ENCODE measurements around the gene PTPRM. TPM values are rescaled to one million over a fixed set of nuclear protein-coding genes. Genes with fewer than 3 reads are reported as not detected.

PTPRM gene
- total RNA-seq, 4 donors from 2014 or later = 81.5 to 98.9 (median 86.8) TPM

DNA sequence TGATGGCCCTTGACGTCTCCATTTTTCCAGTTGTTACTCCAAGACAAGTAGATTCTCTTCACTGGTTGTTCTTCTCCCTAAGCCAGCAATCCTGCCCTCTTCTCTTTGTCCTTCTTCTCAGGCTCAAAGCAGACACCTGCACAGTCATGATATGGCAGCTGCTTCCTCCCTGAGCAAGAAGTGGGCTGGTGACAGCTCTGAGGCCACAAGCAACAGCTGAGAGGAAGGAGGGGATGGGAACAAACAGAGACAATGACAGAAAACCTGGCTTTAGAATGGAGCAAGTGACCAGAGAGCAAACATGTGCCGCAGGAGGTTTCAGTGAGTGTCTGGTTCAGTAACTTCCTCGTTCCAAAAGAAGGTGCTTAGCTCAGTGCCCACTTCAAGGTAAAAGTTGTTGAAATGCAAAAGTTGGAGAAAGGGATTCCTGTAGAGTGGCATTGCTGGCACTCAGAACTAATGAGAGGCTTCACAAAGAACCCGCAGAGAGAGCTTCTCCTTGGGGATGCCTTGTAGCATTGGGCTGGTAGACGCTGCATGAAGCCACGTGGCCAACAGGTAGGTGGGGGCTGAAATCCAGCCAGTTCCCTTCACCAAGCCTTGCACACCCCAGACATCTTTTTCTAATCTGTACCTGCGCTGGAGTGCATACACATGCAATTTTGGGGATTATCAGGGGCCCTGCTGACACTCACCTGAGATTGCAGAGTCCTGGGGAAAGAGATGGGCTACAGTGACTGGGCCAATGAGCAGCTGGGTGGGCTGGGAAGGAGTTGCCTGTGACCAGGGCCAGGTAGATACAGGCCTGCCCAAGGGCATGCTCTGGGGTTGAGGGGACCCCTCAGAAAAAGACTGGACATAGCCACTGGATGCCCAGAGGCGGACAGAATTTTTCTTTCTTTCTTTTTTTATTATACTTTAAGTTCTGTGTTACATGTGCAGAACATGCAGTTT is 888.8 kb downstream of the PTPRM start:
- TF ChIP-seq POLR2A (IDR thresholded peaks at IDR 0.05) (no peak), POLR2AphosphoS5 (IDR thresholded peaks at IDR 0.05) (no peak), EP300 (IDR thresholded peaks at IDR 0.05) (no peak)
- TF ChIP-seq, protein P1, sequence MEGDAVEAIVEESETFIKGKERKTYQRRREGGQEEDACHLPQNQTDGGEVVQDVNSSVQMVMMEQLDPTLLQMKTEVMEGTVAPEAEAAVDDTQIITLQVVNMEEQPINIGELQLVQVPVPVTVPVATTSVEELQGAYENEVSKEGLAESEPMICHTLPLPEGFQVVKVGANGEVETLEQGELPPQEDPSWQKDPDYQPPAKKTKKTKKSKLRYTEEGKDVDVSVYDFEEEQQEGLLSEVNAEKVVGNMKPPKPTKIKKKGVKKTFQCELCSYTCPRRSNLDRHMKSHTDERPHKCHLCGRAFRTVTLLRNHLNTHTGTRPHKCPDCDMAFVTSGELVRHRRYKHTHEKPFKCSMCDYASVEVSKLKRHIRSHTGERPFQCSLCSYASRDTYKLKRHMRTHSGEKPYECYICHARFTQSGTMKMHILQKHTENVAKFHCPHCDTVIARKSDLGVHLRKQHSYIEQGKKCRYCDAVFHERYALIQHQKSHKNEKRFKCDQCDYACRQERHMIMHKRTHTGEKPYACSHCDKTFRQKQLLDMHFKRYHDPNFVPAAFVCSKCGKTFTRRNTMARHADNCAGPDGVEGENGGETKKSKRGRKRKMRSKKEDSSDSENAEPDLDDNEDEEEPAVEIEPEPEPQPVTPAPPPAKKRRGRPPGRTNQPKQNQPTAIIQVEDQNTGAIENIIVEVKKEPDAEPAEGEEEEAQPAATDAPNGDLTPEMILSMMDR (IDR thresholded peaks at IDR 0.05) = no peak

More for the DNA sequence above, 888.8 kb downstream of the PTPRM start:
- ATAC-seq = no peak
- no peaks in the 10 kb centered on the region for H3K9me3 ChIP-seq
- no peaks in the 10 kb centered on the region for H3K27me3 ChIP-seq
- no peak overlapping the region for H3K27ac ChIP-seq
- 77 to 85% methylated on average over 3 to 5 of the region's 8 CpGs for WGBS, 2 donors (ENCODE audit: low coverage in 1 of 2)
- no peak overlapping the region for H3K4me3 ChIP-seq
- H3K36me3 ChIP-seq = no peaks in the 10 kb centered on the region
- no peaks in the 10 kb centered on the region for H3K4me1 ChIP-seq

Small RNA genes lying within 50 kb of the gene (small RNA-seq; reads per million reads assigned to genes)
- gene AP001094.1 (0 reads per million in 4 donors), gene RF00012 (0 reads per million in 4 donors)

Measured in gastroesophageal sphincter (tissue), 4 donors.